Type B pancreatic cell (in vitro differentiated cells): ENCODE measurements around the gene SIGLECL1. TPM values are rescaled to one million over a fixed set of nuclear protein-coding genes. Genes with fewer than 3 reads are reported as not detected.

Source experiments
- DNase-seq: peaks from one replicate; pipeline ENCODE4 v3.0.0; 2021; ENCODE audit warnings: mixed read lengths; ENCODE audit not compliant: unreplicated experiment; ENCODE audit errors: extremely low spot score
- H3K27ac Mint-ChIP-seq: 2 replicates; pipeline ENCODE4 v1.8.0; 2021; ENCODE audit warnings: mild to moderate bottlenecking, mixed read lengths
- H3K27me3 Mint-ChIP-seq: 2 replicates; pipeline ENCODE4 v1.8.0; 2021; ENCODE audit warnings: mixed read lengths
- H3K36me3 Mint-ChIP-seq: 2 replicates; pipeline ENCODE4 v1.8.0; 2021; ENCODE audit warnings: mixed read lengths
- H3K4me1 Mint-ChIP-seq: one replicate; pipeline ENCODE4 v1.8.0; 2021; ENCODE audit warnings: mixed read lengths; ENCODE audit not compliant: unreplicated experiment
- H3K4me3 Mint-ChIP-seq: 2 replicates; pipeline ENCODE4 v1.8.0; 2021; ENCODE audit warnings: mild to moderate bottlenecking, mixed read lengths
- H3K9me3 Mint-ChIP-seq: 2 replicates; pipeline ENCODE4 v1.8.0; 2021; ENCODE audit warnings: mixed read lengths
- CTCF ChIP-seq: fragments of 200-600 bp; sonication (generic); conservative IDR thresholded peaks from 2 replicates; pipeline ENCODE4 v1.5.0; 2021; ENCODE audit warnings: antibody characterized with exemption, mild to moderate bottlenecking
- long read RNA-seq: library from polyadenylated mRNA; unstranded; transcript quantifications from one replicate; pipeline ENCODE4 v2.0.0, GENCODE V29; 2020
- total RNA-seq: library from RNA; stranded (reverse); gene quantifications from 2 replicates; pipeline ENCODE4 v1.2.1, GENCODE V29; 2021; ENCODE audit warnings: low replicate concordance

SIGLECL1 gene
- total RNA-seq = not detected in 2 replicates
- long read RNA-seq = 0 reads

GRCh38 chr19:51250786-51251467, at the start of gene SIGLECL1:
SIGLECL1 (plus strand) TSS chr19:51251080; CDS start chr19:51264073, 12,993 bp downstream.
- Mint-ChIP-seq H3K4me3 (no peak within 1 kb of the TSS), H3K4me1 (no peaks in the 10 kb centered on the region), H3K27me3 (no peaks in the 10 kb centered on the region), H3K27ac (no peak within 1 kb of the TSS), H3K9me3 (no peaks in the 10 kb centered on the region), H3K36me3 (no peaks in the 10 kb centered on the region)
- no peak for TF ChIP-seq CTCF
- DNase-seq = no peak

DNA sequence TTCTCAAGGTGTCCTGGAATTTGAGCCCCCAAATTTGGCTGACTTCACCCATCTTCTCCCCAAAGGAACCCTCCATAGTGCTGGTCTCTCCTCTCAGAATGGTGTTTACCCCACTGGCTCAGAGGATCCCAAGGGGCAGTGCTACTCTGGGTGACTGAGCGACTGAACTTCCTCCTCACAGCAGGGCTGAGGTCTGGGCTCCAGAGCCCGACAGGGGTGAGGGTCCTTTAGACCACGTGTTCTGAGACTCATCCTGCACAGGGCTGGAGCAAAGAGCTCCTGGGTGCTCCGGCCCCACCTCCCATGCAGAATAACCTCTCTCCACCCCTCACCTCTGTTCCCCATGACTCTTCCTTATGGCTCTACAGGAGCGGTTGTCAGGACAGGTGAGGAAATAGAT, 49.2 kb upstream of the SIGLECL1 start:
- DNase-seq = no peak
- no peak for TF ChIP-seq CTCF
- no peaks in the 10 kb centered on the region for H3K36me3 Mint-ChIP-seq
- H3K27me3 Mint-ChIP-seq = peaks cover 18% of the 10 kb centered on the region
- no peak overlapping the region for H3K27ac Mint-ChIP-seq
- no peak overlapping the region for H3K4me3 Mint-ChIP-seq
- H3K4me1 Mint-ChIP-seq = no peaks in the 10 kb centered on the region
- no peaks in the 10 kb centered on the region for H3K9me3 Mint-ChIP-seq

DNA sequence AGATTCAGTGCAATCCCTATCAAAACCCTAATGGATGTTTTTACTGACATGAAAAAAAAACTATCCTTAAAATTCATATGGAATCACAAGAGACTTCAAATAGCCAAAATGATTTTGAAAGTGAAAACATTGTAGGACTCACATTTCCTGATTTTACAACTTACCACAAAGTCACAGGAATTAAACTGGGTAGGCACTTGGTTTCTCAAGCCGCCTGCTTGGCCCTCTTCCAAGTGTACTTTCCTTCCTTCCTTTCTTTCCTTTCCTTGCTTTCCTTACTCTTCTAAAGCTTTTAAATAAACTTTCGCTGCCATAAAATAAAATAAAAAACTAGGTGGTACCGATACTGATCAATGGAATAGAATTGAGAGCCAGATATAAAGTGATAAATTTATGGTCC, 47.0 kb upstream of the SIGLECL1 start:
- no peak for TF ChIP-seq CTCF
- Mint-ChIP-seq H3K36me3 (no peaks in the 10 kb centered on the region), H3K4me1 (no peaks in the 10 kb centered on the region), H3K4me3 (no peak overlapping the region), H3K9me3 (no peaks in the 10 kb centered on the region), H3K27ac (no peak overlapping the region), H3K27me3 (peaks cover 26% of the 10 kb centered on the region)
- no peak for DNase-seq

- DNase-seq = no peak
- H3K4me1 Mint-ChIP-seq = no peaks in the 10 kb centered on the region
- peaks cover 28% of the 10 kb centered on the region for H3K27me3 Mint-ChIP-seq
- TF ChIP-seq CTCF = no peak
- no peak overlapping the region for H3K27ac Mint-ChIP-seq
- H3K9me3 Mint-ChIP-seq = no peaks in the 10 kb centered on the region
- H3K4me3 Mint-ChIP-seq = no peak overlapping the region
- no peaks in the 10 kb centered on the region for H3K36me3 Mint-ChIP-seq
Measured at GRCh38 chr19:51204321-51204720, 46.6 kb upstream of the SIGLECL1 start.

GRCh38 chr19:51207747-51208146, 43.1 kb upstream of the SIGLECL1 start:
- Mint-ChIP-seq H3K27me3 (peaks cover 27% of the 10 kb centered on the region), H3K4me1 (no peaks in the 10 kb centered on the region), H3K4me3 (no peak overlapping the region), H3K27ac (no peak overlapping the region), H3K9me3 (no peaks in the 10 kb centered on the region), H3K36me3 (no peaks in the 10 kb centered on the region)
- TF ChIP-seq CTCF = no peak
- DNase-seq = no peak
